ENCODE data around the gene CNIH2. TPM values are rescaled to one million over a fixed set of nuclear protein-coding genes. Genes with fewer than 3 reads are reported as not detected.

The CNIH2 gene
- total and polyA plus RNA-seq, 9 of the 15 experiments (the other 6 are each of a cell fraction or from before 2014, with no cell fraction given) = 0.26 to 0.89 (median 0.40) TPM; not detected in 4

DNA sequence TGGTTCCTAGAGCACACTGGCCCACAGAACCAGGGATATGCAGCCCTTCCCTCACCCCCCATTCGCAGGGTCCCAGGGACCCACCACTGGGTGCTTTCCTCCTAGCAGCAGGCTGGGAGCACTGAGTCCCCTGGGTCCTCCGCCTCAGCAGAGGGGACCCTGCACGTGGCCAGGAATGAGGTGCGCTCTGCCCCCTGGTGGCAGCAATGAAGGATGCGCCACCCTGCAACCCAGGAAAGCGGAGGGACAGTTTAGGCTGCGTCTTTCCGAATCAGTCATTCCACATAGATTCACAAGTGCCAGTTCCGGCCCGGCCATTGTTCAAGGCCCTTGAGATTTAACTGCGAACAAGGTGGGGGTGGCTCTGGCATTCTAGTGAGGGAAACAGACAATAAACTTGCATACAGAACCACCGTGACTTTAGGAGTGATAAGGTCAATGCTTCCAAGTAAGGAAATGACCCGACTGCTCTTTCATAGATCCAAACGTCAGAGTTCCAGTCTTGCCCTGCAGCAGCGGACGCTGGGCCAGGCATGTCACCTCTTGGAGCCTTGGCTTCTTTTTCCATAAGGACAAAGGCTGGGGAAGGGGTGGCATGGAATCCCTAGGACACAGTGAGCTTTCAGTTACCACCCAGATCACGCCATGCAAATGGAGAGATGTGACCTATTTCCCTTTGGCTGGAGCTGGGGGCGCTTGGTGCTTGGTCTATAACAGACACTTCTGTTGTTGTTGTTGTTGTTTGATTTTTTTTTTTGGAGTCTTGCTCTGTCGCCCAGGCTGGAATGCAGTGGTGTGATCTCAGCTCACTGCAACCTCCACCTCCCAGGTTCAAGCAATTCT is 50.5 kb downstream of the CNIH2 start (continued):
- TF ChIP-seq, protein P1, sequence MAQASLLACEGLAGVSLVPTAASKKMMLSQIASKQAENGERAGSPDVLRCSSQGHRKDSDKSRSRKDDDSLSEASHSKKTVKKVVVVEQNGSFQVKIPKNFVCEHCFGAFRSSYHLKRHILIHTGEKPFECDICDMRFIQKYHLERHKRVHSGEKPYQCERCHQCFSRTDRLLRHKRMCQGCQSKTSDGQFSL (CRISPR knock-in tag; IDR thresholded peaks at IDR 0.05) = no peak
- TF ChIP-seq, protein P1 (tag; IDR thresholded peaks at IDR 0.05) = no peak
- no peak for TF ChIP-seq PTRF (tag; IDR thresholded peaks at IDR 0.05)
- TF ChIP-seq, protein P2, sequence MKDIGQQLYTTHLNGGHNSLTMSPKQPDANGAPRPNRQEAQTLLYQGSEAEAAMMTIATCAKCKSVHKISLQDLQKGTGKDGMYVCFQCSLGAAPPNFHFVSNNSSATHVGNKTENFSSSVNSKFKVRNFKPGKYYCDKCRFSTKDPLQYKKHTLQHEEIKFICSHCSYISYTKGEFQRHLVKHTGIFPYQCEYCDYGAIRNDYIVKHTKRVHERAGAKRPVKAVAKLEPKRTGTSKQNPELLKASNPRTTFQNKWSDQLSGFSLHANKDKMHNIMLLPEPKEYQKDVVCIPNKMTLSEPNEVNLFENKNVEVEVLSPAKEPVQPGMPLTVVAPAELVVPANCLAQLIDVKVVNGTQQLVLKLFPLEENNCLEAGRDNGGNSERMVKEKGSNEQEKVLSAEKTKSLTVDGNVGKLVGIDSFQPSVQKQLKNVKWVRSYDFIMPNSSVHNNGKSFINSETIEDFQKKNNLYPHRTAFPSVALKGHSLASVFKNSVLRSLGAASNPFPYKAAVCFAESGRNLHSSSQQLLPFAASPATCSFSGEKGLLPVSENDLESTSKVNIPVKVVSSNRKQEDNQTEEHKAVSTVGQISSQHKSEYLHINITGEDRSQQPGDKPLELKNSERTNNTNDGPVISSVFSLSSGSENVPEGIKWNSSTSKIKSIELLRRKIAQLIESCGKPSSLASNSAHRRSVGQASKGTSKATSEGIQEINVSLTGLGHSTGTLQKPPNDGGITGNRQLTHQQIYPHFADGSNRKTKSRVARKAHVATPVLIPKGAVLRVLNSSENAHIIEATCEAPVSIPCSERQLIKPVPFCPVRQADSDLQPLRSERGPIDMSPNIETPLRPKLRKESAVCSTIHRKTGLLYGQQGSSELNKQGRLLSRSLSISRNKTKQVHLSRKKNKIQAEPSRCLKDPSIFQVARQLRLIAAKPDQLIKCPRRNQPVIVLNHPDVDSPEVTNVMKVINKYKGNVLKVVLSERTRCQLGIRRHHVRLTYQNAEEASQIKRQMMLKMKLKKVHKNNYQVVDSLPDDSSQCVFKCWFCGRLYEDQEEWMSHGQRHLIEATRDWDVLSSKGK (CRISPR knock-in tag; IDR thresholded peaks at IDR 0.05) = no peak
- TF ChIP-seq DNMT1 (IDR thresholded peaks at IDR 0.05) = no peak
- peak; percentile 24; the same call in 1 of the 2 replicates for TF ChIP-seq HCFC1 (IDR thresholded peaks at IDR 0.05; ENCODE audit: low read depth, low read length)
- TF ChIP-seq RBM22 (IDR thresholded peaks at IDR 0.05; ENCODE audit: low read depth, low read length, poor library complexity, severe bottlenecking) = no peak
- 0 out of 2 replicates have a peak, but pooled peaks have one; percentile 24 for TF ChIP-seq LEF1 (IDR thresholded peaks at IDR 0.05)
- TF ChIP-seq KAT2B (IDR thresholded peaks at IDR 0.05; ENCODE audit: low read depth, low read length) = no peak
- TF ChIP-seq ZNF695 (CRISPR knock-in tag; IDR thresholded peaks at IDR 0.05) = no peak
- TF ChIP-seq ZNF143 (CRISPR knock-in tag; IDR thresholded peaks at IDR 0.05) = no peak
- TF ChIP-seq, protein P3, sequence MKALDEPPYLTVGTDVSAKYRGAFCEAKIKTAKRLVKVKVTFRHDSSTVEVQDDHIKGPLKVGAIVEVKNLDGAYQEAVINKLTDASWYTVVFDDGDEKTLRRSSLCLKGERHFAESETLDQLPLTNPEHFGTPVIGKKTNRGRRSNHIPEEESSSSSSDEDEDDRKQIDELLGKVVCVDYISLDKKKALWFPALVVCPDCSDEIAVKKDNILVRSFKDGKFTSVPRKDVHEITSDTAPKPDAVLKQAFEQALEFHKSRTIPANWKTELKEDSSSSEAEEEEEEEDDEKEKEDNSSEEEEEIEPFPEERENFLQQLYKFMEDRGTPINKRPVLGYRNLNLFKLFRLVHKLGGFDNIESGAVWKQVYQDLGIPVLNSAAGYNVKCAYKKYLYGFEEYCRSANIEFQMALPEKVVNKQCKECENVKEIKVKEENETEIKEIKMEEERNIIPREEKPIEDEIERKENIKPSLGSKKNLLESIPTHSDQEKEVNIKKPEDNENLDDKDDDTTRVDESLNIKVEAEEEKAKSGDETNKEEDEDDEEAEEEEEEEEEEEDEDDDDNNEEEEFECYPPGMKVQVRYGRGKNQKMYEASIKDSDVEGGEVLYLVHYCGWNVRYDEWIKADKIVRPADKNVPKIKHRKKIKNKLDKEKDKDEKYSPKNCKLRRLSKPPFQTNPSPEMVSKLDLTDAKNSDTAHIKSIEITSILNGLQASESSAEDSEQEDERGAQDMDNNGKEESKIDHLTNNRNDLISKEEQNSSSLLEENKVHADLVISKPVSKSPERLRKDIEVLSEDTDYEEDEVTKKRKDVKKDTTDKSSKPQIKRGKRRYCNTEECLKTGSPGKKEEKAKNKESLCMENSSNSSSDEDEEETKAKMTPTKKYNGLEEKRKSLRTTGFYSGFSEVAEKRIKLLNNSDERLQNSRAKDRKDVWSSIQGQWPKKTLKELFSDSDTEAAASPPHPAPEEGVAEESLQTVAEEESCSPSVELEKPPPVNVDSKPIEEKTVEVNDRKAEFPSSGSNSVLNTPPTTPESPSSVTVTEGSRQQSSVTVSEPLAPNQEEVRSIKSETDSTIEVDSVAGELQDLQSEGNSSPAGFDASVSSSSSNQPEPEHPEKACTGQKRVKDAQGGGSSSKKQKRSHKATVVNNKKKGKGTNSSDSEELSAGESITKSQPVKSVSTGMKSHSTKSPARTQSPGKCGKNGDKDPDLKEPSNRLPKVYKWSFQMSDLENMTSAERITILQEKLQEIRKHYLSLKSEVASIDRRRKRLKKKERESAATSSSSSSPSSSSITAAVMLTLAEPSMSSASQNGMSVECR (CRISPR knock-in tag; IDR thresholded peaks at IDR 0.05) = peak; percentile 77; the same call in 1 of the 2 replicates
- no peak for TF ChIP-seq NFATC3 (IDR thresholded peaks at IDR 0.05)
- TF ChIP-seq GABPB1 (CRISPR knock-in tag; IDR thresholded peaks at IDR 0.05) = peak; percentile 70
- TF ChIP-seq KLF1 (tag; IDR thresholded peaks at IDR 0.05) = no peak
- no peak for TF ChIP-seq ZNF707 (CRISPR knock-in tag; conservative IDR thresholded peaks at IDR 0.05)
- TF ChIP-seq, protein P4, sequence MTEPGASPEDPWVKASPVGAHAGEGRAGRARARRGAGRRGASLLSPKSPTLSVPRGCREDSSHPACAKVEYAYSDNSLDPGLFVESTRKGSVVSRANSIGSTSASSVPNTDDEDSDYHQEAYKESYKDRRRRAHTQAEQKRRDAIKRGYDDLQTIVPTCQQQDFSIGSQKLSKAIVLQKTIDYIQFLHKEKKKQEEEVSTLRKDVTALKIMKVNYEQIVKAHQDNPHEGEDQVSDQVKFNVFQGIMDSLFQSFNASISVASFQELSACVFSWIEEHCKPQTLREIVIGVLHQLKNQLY (CRISPR knock-in tag; conservative IDR thresholded peaks at IDR 0.05) = no peak
- TF ChIP-seq PURB (CRISPR knock-in tag; IDR thresholded peaks at IDR 0.05; ENCODE audit: low read depth) = no peak
- no peak for TF ChIP-seq ARID1B (IDR thresholded peaks at IDR 0.05)

Data from K562 (cell line).